SHP77 treated with DMSO at 0.1 percent for 48 hours (cell line): Measurements from ENCODE around the gene WNT5B.

Experiments used
- DNase-seq: peaks from one replicate; lab custom pipeline; 2025; lab: John Stamatoyannopoulos, UW

The WNT5B gene

GRCh38 chr12:1628666-1629337 lies at the start of gene WNT5B:
Gene WNT5B (plus strand): TSS chr12:1629231. CDS start chr12:1631355, 2,124 bp downstream.
- no peak for DNase-seq

- no peak for DNase-seq
These were observed 49.2 kb upstream of the WNT5B start for GRCh38 chr12:1579651-1580435.

GRCh38 chr12:1580526-1580925 lies 48.5 kb upstream of the WNT5B start:
- DNase-seq, result no peak

GRCh38 chr12:1581973-1582708 lies 46.9 kb upstream of the WNT5B start:
- DNase-seq, result no peak

- no peak for DNase-seq
These were observed 46.4 kb upstream of the WNT5B start for GRCh38 chr12:1582709-1583050.

GRCh38 chr12:1583421-1584078 lies 45.5 kb upstream of the WNT5B start:
- DNase-seq, result peak; percentile 22

- DNase-seq, result no peak
These were observed 44.7 kb upstream of the WNT5B start for GRCh38 chr12:1584326-1584725.

- DNase-seq, result no peak
These were observed 41.0 kb upstream of the WNT5B start for GRCh38 chr12:1587927-1588574.

- DNase-seq, result no peak
These were observed 40.5 kb upstream of the WNT5B start for GRCh38 chr12:1588575-1588947.

- DNase-seq, result no peak
These were observed 38.6 kb upstream of the WNT5B start for GRCh38 chr12:1590221-1590979.

GRCh38 chr12:1591034-1591433 lies 38.0 kb upstream of the WNT5B start:
- DNase-seq, result no peak

GRCh38 chr12:1591543-1591942 lies 37.5 kb upstream of the WNT5B start:
- no peak for DNase-seq

GRCh38 chr12:1592444-1593173 lies 36.4 kb upstream of the WNT5B start:
- DNase-seq, result no peak

GRCh38 chr12:1593174-1594005 lies 35.6 kb upstream of the WNT5B start:
- no peak for DNase-seq

- no peak for DNase-seq
These were observed 35.1 kb upstream of the WNT5B start for GRCh38 chr12:1594006-1594260.

GRCh38 chr12:1594261-1595025 lies 34.6 kb upstream of the WNT5B start, which contains the start of gene FBXL14:
Gene FBXL14 (minus strand): TSS chr12:1594581. CDS start chr12:1594066, 515 bp downstream.
- DNase-seq, result no peak

GRCh38 chr12:1595026-1595561 lies 33.9 kb upstream of the WNT5B start:
- no peak for DNase-seq

GRCh38 chr12:1595690-1596347 lies 33.2 kb upstream of the WNT5B start:
- DNase-seq, result no peak
